ENCODE data around the gene BRME1. TPM values are rescaled to one million over a fixed set of nuclear protein-coding genes. Genes with fewer than 3 reads are reported as not detected.
A peak's percentile ranks its signal among the peaks of the same experiment; 100 is the strongest.

The BRME1 gene
- total and polyA plus RNA-seq, 2 of the 13 experiments (the other 11 are each of a cell fraction or from before 2014, with no cell fraction given): 0.74 to 1.5 TPM

GRCh38 chr19:13899393-13899792, 6.5 kb downstream of the BRME1 start (continued):
- no peak for TF ChIP-seq ZNF816 (CRISPR knock-in tag; IDR thresholded peaks at IDR 0.05; ENCODE audit: borderline replicate concordance)
- peak; percentile 50; the same call in 1 of the 2 replicates for TF ChIP-seq ZMYM3 (CRISPR knock-in tag; IDR thresholded peaks at IDR 0.05)
- no peak for TF ChIP-seq EEA1 (CRISPR knock-in tag; IDR thresholded peaks at IDR 0.05; ENCODE audit: borderline replicate concordance)
- 0 out of 2 replicates have a peak, but pooled peaks have one; percentile 18 for TF ChIP-seq MAFF (IDR thresholded peaks at IDR 0.05; ENCODE audit: low read depth, low read length)
- TF ChIP-seq NFKBIZ (CRISPR knock-in tag; IDR thresholded peaks at IDR 0.05): no peak
- 0 out of 2 replicates have a peak, but pooled peaks have one; percentile 32 for TF ChIP-seq ZNF431 (CRISPR knock-in tag; IDR thresholded peaks at IDR 0.05; ENCODE audit: borderline replicate concordance, low read depth)
- TF ChIP-seq MIXL1 (CRISPR knock-in tag; IDR thresholded peaks at IDR 0.05): no peak
- peak; percentile 29; the same call in 1 of the 2 replicates for TF ChIP-seq PAXIP1 (CRISPR knock-in tag; conservative IDR thresholded peaks at IDR 0.05)
- no peak for TF ChIP-seq MEIS2 (CRISPR knock-in tag; IDR thresholded peaks at IDR 0.05)
- TF ChIP-seq KDM4B (CRISPR knock-in tag; IDR thresholded peaks at IDR 0.05): no peak
- TF ChIP-seq SAFB2 (CRISPR knock-in tag; IDR thresholded peaks at IDR 0.05; ENCODE audit: borderline replicate concordance, low read depth): no peak
- TF ChIP-seq, protein P1, sequence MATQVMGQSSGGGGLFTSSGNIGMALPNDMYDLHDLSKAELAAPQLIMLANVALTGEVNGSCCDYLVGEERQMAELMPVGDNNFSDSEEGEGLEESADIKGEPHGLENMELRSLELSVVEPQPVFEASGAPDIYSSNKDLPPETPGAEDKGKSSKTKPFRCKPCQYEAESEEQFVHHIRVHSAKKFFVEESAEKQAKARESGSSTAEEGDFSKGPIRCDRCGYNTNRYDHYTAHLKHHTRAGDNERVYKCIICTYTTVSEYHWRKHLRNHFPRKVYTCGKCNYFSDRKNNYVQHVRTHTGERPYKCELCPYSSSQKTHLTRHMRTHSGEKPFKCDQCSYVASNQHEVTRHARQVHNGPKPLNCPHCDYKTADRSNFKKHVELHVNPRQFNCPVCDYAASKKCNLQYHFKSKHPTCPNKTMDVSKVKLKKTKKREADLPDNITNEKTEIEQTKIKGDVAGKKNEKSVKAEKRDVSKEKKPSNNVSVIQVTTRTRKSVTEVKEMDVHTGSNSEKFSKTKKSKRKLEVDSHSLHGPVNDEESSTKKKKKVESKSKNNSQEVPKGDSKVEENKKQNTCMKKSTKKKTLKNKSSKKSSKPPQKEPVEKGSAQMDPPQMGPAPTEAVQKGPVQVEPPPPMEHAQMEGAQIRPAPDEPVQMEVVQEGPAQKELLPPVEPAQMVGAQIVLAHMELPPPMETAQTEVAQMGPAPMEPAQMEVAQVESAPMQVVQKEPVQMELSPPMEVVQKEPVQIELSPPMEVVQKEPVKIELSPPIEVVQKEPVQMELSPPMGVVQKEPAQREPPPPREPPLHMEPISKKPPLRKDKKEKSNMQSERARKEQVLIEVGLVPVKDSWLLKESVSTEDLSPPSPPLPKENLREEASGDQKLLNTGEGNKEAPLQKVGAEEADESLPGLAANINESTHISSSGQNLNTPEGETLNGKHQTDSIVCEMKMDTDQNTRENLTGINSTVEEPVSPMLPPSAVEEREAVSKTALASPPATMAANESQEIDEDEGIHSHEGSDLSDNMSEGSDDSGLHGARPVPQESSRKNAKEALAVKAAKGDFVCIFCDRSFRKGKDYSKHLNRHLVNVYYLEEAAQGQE (IDR thresholded peaks at IDR 0.05; ENCODE audit: borderline replicate concordance in 1 of 2, low read depth in 1 of 2, low read length in 2 of 2): no peak
- TF ChIP-seq DMTF1 (CRISPR knock-in tag; IDR thresholded peaks at IDR 0.05): no peak
- TF ChIP-seq ARNT2 (CRISPR knock-in tag; IDR thresholded peaks at IDR 0.05; ENCODE audit: low read depth): no peak
- no peak for TF ChIP-seq SSRP1 (CRISPR knock-in tag; IDR thresholded peaks at IDR 0.05)
- TF ChIP-seq NFE2L2 (IDR thresholded peaks at IDR 0.05; ENCODE audit: low read length): no peak
- TF ChIP-seq MAFG (CRISPR knock-in tag; IDR thresholded peaks at IDR 0.05): no peak
- no peak for TF ChIP-seq CC2D1A (CRISPR knock-in tag; IDR thresholded peaks at IDR 0.05)
- TF ChIP-seq ISX (CRISPR knock-in tag; conservative IDR thresholded peaks at IDR 0.05): no peak
- TF ChIP-seq ARNT (IDR thresholded peaks at IDR 0.05): no peak
- TF ChIP-seq LBX2 (CRISPR knock-in tag; IDR thresholded peaks at IDR 0.05; ENCODE audit: borderline replicate concordance): no peak
